Thoracic aorta (tissue), 2 donors: ENCODE measurements around the gene XYLT1. TPM values are rescaled to one million over a fixed set of nuclear protein-coding genes. Genes with fewer than 3 reads are reported as not detected.

Experiments
- ATAC-seq: fragments of 150-250 bp; one replicate; pipeline ENCODE4 v1.8.0; 2017; ENCODE audit warnings: low read depth; ENCODE audit not compliant: insufficient number of reproducible peaks, low FRiP score
- DNase-seq: peaks from one replicate; pipeline ENCODE4 v3.0.0-alpha.2; 2020; ENCODE audit warnings: low spot score
- H3K27ac ChIP-seq, 2 donors: fragments of 200-600 bp; sonication (generic); 1 replicate in 1 of 2; 2 replicates in 1 of 2; pipeline ENCODE4 v1.5.1; 2016; ENCODE audit warnings: mild to moderate bottlenecking in 2 of 2, moderate library complexity in 2 of 2
- H3K27me3 ChIP-seq: fragments of 200-600 bp; sonication (generic); replicated peaks from 2 replicates; pipeline ENCODE4 v1.6.0; 2016; ENCODE audit warnings: mild to moderate bottlenecking; ENCODE audit not compliant: insufficient read depth
- H3K36me3 ChIP-seq: fragments of 200-600 bp; sonication (generic); one replicate; pipeline ENCODE4 v1.5.1; 2016
- H3K4me1 ChIP-seq, 2 donors: fragments of 200-600 bp; sonication (generic); 1 replicate in 1 of 2; 2 replicates in 1 of 2; pipeline versions ENCODE4 v1.5.1 to v1.6.0; 2016; ENCODE audit warnings: low read depth in 2 of 2, mild to moderate bottlenecking in 1 of 2; ENCODE audit not compliant: control insufficient read depth in 1 of 2
- H3K4me3 ChIP-seq: fragments of 200-600 bp; sonication (generic); 2 replicates; pipeline ENCODE4 v1.5.1; 2016; ENCODE audit warnings: mild to moderate bottlenecking
- H3K9me3 ChIP-seq: fragments of 200-600 bp; sonication (generic); 2 replicates; pipeline ENCODE4 v1.5.1; 2016
- CTCF ChIP-seq: fragments of 200-600 bp; sonication (generic); IDR thresholded peaks from one replicate; pipeline ENCODE4 v1.5.1; 2019; ENCODE audit warnings: antibody characterized with exemption
- total RNA-seq, 2 donors: library from RNA; depleted of rRNA; stranded (reverse); fragments of >200 nt; gene quantifications; one replicate each; pipeline versions ENCODE4 v1.1.0 to v1.2.3, GENCODE V29; 2016

The XYLT1 gene
- total RNA-seq, 2 donors from 2014 or later, result 13.1 to 22.5 TPM

GRCh38 chr16:17135439-17135838, 335.3 kb downstream of the XYLT1 start:
- Histone ChIP-seq H3K27me3 (no peaks in the 10 kb centered on the region), H3K4me3 (no peak overlapping the region), H3K9me3 (no peaks in the 10 kb centered on the region), H3K4me1 (no peaks in the 10 kb centered on the region), H3K36me3 (peaks cover 12% of the 10 kb centered on the region), H3K27ac (no peak overlapping the region)
- no peak for ATAC-seq
- TF ChIP-seq CTCF, result no peak
- no peak for DNase-seq

GRCh38 chr16:17134586-17134985, 336.2 kb downstream of the XYLT1 start:
- ATAC-seq (no peak), DNase-seq (no peak)
- no peak overlapping the region for H3K4me3 ChIP-seq
- H3K4me1 ChIP-seq, result no peaks in the 10 kb centered on the region
- H3K9me3 ChIP-seq, result no peaks in the 10 kb centered on the region
- no peak for TF ChIP-seq CTCF
- H3K27me3 ChIP-seq, result no peaks in the 10 kb centered on the region
- H3K27ac ChIP-seq, result no peak overlapping the region
- peaks cover 12% of the 10 kb centered on the region for H3K36me3 ChIP-seq

GRCh38 chr16:17133851-17134250, 336.9 kb downstream of the XYLT1 start:
- no peak for ATAC-seq
- DNase-seq, result no peak
- H3K4me3 ChIP-seq, result no peak overlapping the region
- H3K27ac ChIP-seq, result no peak overlapping the region
- H3K36me3 ChIP-seq, result peaks cover 12% of the 10 kb centered on the region
- TF ChIP-seq CTCF, result no peak
- no peaks in the 10 kb centered on the region for H3K4me1 ChIP-seq
- H3K9me3 ChIP-seq, result no peaks in the 10 kb centered on the region
- H3K27me3 ChIP-seq, result no peaks in the 10 kb centered on the region

GRCh38 chr16:17131351-17131750, 339.4 kb downstream of the XYLT1 start:
- no peaks in the 10 kb centered on the region for H3K9me3 ChIP-seq
- H3K4me3 ChIP-seq, result no peak overlapping the region
- TF ChIP-seq CTCF, result no peak
- ATAC-seq, result no peak
- H3K4me1 ChIP-seq, result no peaks in the 10 kb centered on the region
- H3K36me3 ChIP-seq, result peaks cover 25% of the 10 kb centered on the region
- H3K27me3 ChIP-seq, result no peaks in the 10 kb centered on the region
- no peak overlapping the region for H3K27ac ChIP-seq
- DNase-seq, result no peak

- Histone ChIP-seq H3K27ac (no peak overlapping the region), H3K9me3 (no peaks in the 10 kb centered on the region), H3K4me3 (no peak overlapping the region), H3K4me1 (no peaks in the 10 kb centered on the region), H3K36me3 (peaks cover 26% of the 10 kb centered on the region), H3K27me3 (no peaks in the 10 kb centered on the region)
- TF ChIP-seq CTCF, result no peak
- no peak for DNase-seq
- ATAC-seq, result no peak
Measured at GRCh38 chr16:17130733-17131132, 340.0 kb downstream of the XYLT1 start.
